Right ventricle myocardium inferior (tissue), 1 donor: ENCODE data around the gene CEP19. TPM values are rescaled to one million over a fixed set of nuclear protein-coding genes. Genes with fewer than 3 reads are reported as not detected.
"Not testable (repeated sequence)": the region's sequence is repeated elsewhere in the genome, so short reads cannot be mapped to it uniquely, and the experiment has no call there.

ENCODE experiments used
- ATAC-seq: fragments of 200-7000 bp; cut with Tn5 transposase; one replicate; pipeline ENCODE4 v1.9.1; 2020; ENCODE audit warnings: mild to moderate bottlenecking, moderate library complexity
- DNase-seq: peaks from one replicate; pipeline ENCODE4 v3.0.0; 2021; ENCODE audit errors: missing footprints
- intact Hi-C: fragments of 100-400 bp; cut with DNase I; formaldehyde crosslinking; loops from one replicate; pipeline ENCODE4 v1.11.0; 2022
- long read RNA-seq: library from polyadenylated mRNA; unstranded; transcript quantifications from one replicate; pipeline ENCODE4 v2.0.0, GENCODE V29; 2021
- total RNA-seq: library from RNA; stranded (reverse); fragmentation: NEBNext Ultra II Directional; extraction: Animal tissue kit (Norgen Biotek cat#: 25700); gene quantifications from one replicate; pipeline ENCODE4 v1.2.1, GENCODE V29; 2021
- donor health status: DM: no; HTN: yes; CAD: no; lungs with severe emphysema.

CEP19 gene, protein sequence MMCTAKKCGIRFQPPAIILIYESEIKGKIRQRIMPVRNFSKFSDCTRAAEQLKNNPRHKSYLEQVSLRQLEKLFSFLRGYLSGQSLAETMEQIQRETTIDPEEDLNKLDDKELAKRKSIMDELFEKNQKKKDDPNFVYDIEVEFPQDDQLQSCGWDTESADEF
- 1.9 TPM for total RNA-seq
- long read RNA-seq, result 0 reads

DNA sequence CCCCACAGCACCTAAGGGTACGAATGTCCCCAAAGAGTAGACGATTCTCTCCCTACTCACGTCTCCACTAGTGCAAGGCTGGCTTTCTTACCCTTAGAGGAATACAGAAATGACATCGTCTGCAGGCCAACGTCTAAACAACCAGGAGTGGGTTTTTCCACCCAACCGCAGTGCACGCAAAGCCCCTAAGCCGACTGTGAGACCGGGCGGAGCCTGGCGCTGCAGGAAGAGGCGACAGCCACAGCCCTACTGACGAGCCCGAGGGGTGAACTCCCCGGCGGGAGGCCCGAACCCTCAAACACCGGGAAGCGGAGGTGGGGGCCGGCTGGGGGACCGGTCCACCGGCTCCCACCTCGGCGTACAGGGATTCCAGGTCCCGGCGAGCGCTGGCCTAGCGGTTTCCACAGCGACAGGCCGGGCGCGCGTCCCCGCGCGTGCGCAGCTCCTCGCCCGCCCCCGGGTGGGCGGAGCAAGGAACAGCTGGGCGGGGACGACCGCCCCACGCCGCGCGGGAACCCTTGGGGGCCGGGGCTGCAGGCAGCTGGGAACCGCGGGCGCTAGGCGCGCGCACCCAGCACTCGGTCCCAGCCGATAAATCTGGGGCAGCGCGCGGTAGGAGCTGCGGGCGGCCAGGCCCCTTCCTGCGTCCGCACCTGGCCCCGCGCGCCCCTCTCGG lies at the start of gene CEP19, which contains the start of gene PIGX:
Gene CEP19, minus strand, starts transcription at position 413 of the 676 bp plus-strand sequence. CDS start 3,593 bp downstream, outside the sequence.
Gene PIGX, plus strand, starts transcription at position 540 of the 676 bp plus-strand sequence.
- intact Hi-C loops, result no loop called here
- peak; percentile 94 for DNase-seq
- peak; percentile 98 for ATAC-seq

DNA sequence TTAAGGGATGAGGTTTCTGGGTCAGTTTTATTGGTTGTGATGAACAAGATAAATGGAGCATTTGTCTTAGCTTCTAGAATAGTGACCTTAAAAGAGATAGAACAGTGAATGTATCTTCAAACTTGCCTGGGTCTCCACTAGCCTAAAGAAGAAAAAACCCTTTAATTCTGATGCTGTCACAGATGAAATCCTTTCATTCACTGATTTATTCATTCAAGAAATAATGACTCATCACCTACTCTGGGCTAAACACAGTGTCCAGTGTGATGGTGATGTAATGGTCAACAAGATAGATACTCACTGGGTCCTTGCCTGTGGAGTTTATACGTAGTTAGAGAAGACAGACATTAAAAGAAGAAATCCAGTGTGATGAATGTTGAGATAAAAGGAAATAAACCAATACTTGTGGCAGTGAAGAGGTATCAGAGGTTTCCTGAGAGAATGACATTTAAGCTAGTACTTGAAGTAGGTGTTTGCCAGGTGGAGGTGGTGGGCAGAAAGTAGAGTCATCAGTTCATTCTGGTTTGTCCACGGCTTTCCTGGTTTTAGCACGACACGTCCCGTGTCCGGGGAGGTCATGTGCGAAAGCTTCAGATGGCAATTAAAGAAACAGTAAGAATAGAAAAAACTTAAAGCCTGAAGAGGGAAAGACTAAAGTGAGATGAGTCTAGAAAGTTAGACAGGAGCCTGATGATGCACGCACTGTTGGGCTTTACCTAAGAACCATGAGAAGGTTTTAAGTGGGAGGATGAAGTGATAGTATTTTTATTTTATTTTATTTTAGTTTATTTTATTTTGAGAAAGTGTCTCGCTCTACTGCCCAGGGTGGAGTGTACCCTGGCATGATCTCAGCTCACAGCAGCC lies 46.1 kb upstream of the CEP19 start:
- no peak for ATAC-seq
- intact Hi-C loops, result no loop called here
- DNase-seq, result no peak

DNA sequence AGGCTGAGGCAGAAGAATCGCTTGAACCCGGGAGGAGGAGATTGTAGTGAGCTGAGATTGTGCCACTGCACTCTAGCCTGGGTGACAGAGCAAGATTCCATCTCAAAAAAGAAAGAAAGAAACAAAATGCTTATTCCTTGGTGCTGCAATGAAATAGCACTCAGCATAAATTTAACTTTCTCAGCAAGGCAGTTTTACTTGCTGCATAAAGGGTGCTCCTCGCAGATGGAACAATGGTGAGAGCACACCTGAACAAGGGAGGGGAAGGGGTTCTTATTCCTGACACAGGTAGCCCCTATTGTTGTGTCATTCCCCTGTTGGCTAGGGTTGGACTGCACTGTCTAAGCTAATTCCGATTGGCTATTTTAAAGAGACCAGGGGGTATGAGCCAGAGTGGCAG lies 44.7 kb upstream of the CEP19 start:
- intact Hi-C loops, result no loop called here
- no peak for DNase-seq
- ATAC-seq, result no peak

DNA sequence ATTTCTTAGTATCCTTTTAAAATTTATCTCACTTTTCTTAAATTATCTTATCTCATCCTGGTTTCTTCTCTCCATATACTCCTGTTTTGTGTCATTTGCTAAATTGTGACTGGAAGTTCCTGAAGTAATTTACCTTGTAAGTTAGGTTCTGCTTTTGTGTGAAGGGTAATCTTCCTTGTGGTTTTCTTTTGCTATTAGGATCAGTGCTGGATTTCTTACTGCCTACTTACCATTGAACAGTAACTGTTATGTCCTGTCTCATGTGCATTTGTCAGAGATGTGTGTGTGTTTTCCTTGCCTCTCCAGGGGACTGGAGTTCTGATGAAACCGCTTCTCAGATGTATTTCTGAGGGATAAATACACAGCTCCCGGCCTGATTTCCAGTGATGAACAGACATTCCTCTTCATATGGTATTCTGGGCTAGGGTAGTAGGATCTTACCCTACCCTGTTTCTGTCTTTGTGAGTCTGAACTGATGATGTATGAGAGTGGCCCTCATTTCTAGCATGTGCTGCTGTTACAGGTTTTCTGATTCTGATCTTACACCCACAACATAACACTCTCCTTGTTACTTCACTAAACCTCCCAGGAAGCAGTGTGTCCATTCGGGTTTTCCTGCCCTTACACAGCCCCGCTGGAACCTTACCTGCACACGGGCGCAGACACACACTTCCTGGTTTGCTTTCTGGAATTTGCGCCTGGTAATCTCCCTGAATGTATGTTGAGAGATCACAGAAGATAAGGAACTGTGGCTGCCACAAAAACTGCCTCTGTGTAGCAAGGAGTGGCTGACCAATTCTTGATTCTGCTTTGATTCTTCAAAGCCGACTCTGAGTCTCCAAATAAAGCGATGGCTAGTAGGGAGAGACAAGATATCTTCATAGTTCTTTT lies 42.3 kb upstream of the CEP19 start:
- DNase-seq (no peak), ATAC-seq (no peak)
- intact Hi-C loops, result no loop called here

DNA sequence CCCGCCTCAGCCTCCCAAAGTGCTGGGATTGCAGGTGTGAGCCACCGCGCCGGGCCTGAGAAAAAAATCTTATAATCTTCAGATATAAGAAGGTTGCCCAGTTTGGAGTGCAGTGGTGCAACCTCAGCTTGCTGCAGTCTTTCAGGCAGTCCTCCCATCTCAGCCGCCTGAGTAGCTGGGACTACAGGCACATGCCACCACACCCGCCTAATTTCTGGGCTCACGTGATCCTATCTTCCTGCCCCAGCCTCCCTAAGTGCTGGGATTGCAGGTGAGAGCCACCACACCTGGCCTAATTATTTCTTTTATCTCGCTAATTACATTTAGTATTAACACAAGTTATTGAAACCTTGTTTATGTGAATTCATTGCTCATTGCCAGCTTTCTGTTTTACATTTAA lies 41.2 kb upstream of the CEP19 start:
- intact Hi-C loops, result no loop called here
- DNase-seq, result no peak

DNA sequence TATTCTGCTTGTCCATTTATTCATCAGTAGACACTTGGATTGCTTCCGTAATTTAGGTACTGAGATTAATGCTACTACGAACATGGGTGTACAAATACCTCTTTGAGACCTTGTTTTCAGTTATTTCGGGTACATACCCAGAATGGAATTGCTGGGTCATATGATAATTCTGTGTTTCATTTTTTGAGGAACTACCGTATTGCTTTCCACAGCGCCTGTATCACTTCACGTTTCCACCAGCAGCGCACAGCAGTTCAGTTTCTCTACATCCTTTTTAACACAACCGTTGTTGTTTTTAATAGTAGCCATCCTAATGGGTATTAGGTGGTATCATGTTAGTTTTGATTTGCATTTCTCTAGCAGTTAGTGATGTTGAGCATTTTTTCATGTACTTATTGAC lies 37.1 kb upstream of the CEP19 start:
- intact Hi-C loops, result no loop called here
- DNase-seq (no peak), ATAC-seq (no peak)

More for the DNA sequence above, 41.2 kb upstream of the CEP19 start:
- ATAC-seq, result no peak

DNA sequence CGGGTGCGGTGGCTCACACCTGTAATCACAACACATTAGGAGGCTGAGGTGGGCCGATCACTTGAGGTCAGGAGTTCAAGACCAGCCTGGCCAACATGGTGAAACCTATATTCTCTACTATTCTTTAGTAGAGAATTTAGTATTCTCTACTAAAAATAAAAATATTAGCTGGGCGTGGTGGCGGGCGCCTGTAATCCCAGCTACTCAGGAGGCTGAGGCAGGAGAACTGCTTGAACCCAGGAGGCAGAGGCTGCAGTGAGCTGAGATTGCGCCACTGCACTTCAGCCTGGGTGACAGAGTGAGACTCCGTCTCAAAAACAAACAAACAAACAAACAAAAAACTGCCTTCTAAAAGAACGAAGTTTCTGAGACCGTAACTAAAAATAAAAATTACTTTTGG lies 31.5 kb upstream of the CEP19 start:
- DNase-seq, intact Hi-C loops, ATAC-seq: not testable (repeated sequence)

DNA sequence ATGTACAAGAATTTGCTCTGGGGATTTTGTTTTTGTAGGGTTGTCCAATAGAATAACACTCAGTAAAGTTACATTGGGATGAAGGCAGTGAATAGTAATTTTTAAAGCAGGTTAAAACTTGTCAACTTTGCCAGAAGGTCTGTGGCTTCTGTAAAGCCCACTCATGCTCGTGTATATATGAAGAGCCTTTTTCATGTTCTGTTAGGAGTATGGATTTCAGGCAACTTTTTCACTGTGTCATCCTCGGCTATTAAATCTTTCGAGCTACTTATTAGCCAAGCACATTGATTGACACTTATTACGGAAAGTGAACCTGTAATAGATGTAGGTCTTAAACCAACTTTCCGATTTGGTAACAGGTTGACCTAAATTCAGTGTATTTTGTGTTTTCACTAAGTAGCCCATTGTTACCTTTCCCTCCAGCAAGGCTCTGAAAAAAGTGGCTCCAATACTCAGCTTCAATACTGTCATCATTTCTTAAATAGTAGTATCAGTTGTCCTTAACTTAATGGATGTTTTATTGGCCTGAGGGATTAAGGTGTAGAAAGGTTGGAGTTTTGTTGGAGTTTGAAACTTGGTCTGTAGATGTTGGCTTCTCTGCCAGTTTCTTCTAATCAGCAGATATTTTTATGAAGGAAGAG lies 29.3 kb upstream of the CEP19 start:
- ATAC-seq, result no peak
- intact Hi-C loops, result no loop called here
- no peak for DNase-seq

DNA sequence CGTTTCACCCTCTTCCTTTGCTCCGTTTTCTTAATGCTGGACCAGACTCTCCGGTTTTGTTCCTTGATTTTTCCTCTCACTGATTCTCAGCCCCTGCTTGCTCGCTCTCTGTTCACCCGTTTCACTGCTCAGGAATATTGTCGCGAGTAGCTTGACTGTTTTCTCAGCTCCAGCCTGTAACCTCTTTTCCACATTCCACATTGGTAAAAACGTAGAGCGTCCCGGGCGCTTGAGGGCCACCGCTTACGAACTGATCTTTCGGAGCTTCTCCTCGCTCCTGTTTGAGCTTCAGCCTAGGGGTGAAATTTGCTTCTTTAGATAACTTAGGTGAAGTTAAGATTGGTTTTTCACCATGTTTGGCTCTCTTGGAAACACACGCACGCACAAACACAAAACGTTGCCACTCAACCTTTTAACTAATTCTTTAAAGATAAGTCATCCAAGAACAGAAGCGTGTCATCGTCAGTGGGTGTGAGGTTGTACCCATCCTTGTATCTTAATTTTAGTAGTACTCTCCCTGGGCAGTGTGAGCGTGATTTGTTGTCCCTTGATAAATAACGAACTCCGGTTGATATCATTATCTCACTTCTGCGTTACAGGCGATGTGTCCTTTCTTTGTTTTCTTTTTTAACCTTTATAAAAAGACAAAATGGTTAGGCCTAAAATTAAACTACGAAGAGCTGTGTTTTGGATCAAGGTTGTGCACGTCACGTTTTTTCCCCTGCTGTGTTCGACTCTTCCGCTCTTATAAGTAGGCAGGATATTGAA lies 28.6 kb upstream of the CEP19 start:
- ATAC-seq, result peak; percentile 7
- intact Hi-C loops, result no loop called here
- no peak for DNase-seq

DNA sequence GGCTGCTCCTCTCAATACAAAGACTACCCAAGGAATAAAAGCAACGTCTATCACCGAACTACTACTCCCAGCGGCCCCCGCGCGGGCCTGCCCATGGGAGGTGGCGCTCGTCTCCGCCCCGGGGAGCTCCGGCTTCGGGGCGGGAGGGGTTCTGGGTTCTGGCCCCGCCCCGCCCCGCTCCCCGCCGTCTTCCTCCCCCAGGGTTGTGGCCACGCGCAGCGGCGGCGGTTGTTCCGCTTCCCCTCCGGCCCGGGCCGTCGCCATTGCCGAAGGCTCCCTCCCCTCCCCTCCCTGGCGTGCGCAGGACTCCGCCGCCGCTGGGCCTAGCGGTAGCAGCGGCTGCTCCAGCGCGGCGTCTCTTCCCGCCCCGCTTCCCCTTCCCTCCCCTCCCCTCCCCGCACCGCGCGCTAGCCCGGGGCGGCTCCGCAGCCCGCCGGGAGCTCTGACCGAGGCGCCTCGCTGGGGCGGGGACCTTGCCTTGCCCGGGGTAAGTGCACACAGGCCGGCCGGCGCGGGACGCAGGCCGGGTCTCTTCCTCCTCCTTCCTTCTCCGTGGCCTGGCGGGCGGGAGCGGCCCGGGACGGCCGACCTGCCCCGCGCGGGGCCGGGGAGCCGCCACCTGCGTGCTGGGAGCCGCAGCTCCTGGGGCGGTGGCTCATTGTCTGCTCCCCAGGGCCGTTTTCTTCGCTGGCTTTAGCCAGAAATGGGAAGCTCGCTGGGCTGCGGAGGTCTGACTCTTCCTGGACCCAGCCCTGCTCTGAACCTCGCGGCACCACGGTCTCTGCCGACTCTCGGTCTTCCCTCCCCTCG lies 27.8 kb upstream of the CEP19 start, which contains the start of gene PAK2:
Gene PAK2, plus strand, starts transcription at position 187 of the 810 bp plus-strand sequence. CDS start 42,790 bp downstream, outside the sequence.
- intact Hi-C loops, result loop anchor here (10.0 kb wide), 1 partner anchor 205 kb away; the partner anchor contains the start of gene NCBP2
- ATAC-seq (peak; percentile 98), DNase-seq (peak; percentile 98)

DNA sequence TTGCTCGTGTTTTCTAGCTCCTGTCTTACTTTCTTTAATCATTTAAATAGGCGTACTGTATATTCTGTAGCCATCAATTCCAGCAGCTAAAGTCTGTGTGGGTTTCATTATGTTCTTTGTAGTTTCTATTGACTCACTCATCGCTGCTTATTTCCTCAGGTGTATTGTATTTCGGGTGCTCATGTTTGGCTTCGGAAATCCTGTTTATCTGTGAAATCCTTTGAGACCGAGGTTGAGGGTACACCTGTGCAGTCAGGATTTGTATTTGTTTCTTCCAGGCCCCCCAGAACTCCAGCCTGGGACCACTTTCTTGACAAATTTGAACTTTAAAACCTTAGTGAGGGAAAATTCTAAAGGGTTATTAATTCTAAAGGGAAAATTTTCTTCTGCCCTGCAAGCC lies 25.6 kb upstream of the CEP19 start:
- DNase-seq, result no peak
- ATAC-seq, result no peak
- intact Hi-C loops, result loop anchor here (10.0 kb wide), 1 partner anchor 207 kb away; the partner anchor contains the start of gene NCBP2

DNA sequence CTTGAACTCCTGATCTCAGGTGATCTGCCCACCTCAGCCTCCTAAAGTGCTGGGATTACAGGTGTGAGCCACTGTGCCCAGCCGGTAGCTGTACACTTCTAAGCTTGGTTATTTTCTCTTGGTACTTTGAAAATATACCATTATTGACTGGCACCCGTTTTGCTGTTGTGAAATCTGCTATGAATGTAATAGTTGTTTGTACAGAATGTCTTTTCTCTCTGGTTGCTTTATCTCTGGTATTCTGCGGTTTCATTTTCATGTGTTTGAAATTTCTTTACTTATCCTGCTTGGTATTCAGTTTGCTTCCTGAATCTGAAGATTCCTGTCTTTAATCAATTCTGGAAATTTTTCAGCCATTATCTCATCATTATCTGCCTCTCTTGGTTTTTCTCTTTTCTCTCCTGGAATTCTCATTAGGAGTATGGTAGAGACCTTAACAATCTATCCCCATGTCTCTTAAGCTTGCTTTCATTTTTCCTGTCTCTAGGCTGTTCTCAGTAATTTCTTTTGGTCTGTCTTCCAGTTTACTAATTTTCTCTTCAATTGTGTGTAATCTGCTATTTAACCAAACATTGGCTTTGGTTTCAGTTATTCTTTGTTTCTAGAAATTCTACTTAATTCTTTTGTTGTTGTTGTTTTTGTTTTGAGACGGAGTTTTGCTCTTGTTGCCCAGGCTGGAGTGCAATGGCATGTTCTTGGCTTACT lies 24.8 kb upstream of the CEP19 start:
- no peak for ATAC-seq
- DNase-seq, result no peak
- intact Hi-C loops, result loop anchor here (10.0 kb wide), 1 partner anchor 208 kb away; the partner anchor contains the start of gene NCBP2

DNA sequence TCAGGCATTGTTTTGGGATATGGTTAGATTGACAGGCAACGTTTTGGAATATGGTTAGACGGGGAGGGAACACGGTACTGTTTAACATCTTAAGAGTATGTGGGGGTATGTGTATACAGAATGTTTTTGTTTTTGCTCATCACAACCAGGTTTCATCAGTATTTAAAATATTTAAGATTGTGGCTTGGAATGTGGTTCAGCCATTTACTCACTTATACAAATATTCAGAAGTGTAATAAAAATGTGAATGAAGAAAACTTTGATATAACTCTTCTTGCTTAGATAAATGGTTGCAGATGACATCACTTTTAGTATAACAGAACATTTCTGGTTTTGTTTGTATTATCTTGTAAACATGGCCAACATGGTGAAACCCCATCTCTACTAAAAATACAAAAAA lies 23.7 kb upstream of the CEP19 start:
- intact Hi-C loops, result loop anchor here (10.0 kb wide), 1 partner anchor 209 kb away; the partner anchor contains the start of gene NCBP2

DNA sequence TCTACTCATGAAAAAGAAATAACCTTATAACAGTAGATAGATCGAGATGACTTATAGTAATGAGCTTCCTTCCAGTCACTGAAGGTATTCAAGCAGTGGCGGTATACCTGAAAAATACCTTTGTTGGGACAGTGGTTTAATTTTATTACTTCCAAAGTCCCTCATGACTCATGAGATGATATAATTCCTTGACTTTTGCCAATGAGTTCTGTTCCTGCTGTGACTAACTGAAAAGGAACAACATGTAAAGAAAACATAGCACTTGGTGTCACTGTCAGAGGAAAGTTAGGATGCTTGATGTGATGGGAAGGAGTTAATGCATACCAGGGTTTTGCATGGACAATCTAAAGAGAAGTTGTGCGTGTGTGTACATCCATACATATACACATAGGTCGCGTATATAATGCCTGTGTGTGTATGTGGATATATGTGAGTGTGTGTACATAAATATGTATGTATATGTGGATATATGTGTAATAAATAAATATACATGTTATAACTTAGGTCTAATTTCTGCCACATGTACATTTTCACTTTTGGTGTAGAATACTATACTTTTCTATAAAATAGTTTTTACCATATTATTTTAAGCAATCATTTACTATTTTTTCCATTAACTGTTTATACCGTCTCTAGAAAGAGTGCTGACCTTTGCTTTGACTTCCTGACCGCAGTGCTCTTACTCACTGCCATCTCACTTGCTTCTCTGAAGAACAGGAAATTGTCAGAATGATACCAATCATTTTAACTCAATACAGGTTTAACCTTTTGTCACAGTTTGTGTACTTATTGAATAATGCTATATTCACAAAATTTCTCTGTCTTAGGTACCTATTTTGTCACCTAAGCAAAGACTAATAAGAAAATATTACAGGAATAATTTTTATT lies 15.0 kb upstream of the CEP19 start:
- no peak for ATAC-seq
- intact Hi-C loops, result no loop called here

More for the DNA sequence above, 23.7 kb upstream of the CEP19 start:
- ATAC-seq (no peak), DNase-seq (no peak)

DNA sequence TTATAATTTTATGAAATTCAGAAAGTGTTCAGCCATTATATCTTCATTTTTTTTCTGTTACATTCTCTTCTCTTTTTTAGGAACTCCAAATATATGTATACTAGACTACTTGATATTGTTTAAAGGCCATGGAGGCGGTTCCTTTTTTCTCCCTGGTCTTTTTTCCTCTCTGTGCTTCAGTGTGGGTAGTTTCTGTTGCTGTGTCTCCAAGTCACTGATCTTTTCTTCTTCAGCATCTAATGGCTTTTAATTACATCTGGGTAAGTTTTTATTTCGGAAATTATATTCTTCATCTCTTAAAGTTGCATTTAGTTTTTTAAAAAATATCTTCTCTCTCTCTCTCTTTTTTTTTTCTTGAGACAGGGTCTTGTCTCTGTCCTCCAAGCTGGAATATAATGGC lies 9.0 kb upstream of the CEP19 start:
- ATAC-seq (no peak), DNase-seq (no peak)
- intact Hi-C loops, result no loop called here

More for the DNA sequence above, 15.0 kb upstream of the CEP19 start:
- DNase-seq, result no peak
